Coronary artery (tissue), 2 donors: Measurements from ENCODE around the gene PDE5A.

Source experiments
- DNase-seq: peaks from one replicate; pipeline ENCODE4 v3.0.0-alpha.2; 2017; ENCODE audit warnings: low spot score
- H3K27ac ChIP-seq, 2 donors: fragments of 200-600 bp; sonication (generic); one replicate each; pipeline ENCODE4 v1.5.1; 2016 to 2019
- H3K4me3 ChIP-seq: fragments of 200-600 bp; sonication (generic); 2 replicates; pipeline ENCODE4 v1.5.1; 2016; ENCODE audit warnings: mild to moderate bottlenecking, moderate library complexity
- CTCF ChIP-seq: fragments of 200-600 bp; sonication (generic); IDR thresholded peaks from one replicate; pipeline ENCODE4 v1.5.1; 2019; ENCODE audit warnings: antibody characterized with exemption

PDE5A gene

GRCh38 chr4:119615068-119615719 lies 13.4 kb downstream of the PDE5A start:
- TF ChIP-seq CTCF, result no peak
- DNase-seq, result no peak
- no peak overlapping the region for H3K4me3 ChIP-seq
- H3K27ac ChIP-seq, result peak overlapping the region; percentile 15 to 24

DNA sequence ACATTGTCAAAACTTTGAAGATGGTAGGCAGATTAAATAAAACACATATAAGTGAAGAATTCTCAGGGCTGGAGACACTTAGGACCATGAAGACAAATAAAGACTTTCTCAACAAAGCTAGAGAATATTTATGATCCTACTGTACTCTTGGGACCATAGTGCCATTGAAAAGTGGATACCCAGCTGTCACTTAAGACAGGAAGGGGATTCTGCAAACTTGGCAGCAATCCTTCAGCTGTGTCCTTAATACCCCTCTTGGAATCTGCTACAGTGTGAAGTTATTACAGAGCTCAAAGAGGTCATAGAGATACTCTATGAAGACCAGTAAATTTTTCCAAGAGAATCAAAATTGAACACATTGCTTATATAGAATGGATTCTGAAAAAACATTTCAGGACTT lies 24.3 kb downstream of the PDE5A start:
- H3K27ac ChIP-seq, result no peak overlapping the region
- TF ChIP-seq CTCF, result no peak
- DNase-seq, result no peak
- H3K4me3 ChIP-seq, result no peak overlapping the region

GRCh38 chr4:119602366-119602765 lies 26.2 kb downstream of the PDE5A start:
- Histone ChIP-seq H3K4me3 (no peak overlapping the region), H3K27ac (no peak overlapping the region)
- no peak for DNase-seq
- no peak for TF ChIP-seq CTCF

- no peak for DNase-seq
- TF ChIP-seq CTCF, result no peak
- Histone ChIP-seq H3K4me3 (no peak overlapping the region), H3K27ac (peak overlapping the region in 1 of 2 donors; percentile 35)
Measured at GRCh38 chr4:119598521-119598920, 30.1 kb downstream of the PDE5A start.

- Histone ChIP-seq H3K4me3 (peak overlapping the region; percentile 34), H3K27ac (peak overlapping the region; percentile 19 to 51)
- DNase-seq, result no peak
- no peak for TF ChIP-seq CTCF
Measured at GRCh38 chr4:119597377-119597776, 31.2 kb downstream of the PDE5A start.

DNA sequence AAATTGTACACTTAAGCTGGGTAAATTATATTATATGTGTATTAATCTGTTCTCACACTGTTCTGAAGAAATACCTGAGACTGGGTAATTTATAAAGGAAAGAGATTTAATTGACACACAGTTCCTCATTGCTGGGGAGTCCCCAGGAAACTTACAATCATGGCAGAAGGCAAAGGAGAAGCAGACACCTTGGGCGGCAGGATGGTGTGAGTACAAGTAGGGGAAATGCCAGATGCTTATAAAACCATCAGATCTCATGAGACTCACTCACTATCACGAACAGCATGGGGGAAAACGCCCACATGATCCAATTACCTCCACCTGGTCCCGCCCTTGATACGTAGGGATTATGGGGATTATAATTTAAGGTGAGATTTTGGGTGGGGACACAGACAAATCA lies 34.9 kb downstream of the PDE5A start:
- DNase-seq, result no peak
- Histone ChIP-seq H3K27ac (no peak overlapping the region), H3K4me3 (no peak overlapping the region)
- no peak for TF ChIP-seq CTCF

DNA sequence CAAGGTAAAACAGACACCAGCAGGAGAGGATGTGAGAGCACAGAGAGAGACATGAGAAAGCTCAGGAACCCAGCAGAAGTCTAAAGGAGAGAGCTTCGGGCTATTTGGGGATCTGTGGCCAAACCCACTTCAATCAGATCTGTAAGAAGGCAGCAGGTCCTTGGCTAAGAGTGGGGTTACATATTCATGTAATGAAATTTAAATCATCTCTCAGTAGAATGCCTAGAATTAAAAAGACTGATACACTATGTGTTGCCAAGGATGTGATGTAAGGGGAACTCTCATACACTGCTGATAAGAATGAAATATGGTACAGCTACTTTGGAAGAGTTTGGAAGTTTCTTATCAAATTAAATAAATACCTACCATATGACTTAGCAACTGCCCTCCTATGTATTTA lies 35.8 kb downstream of the PDE5A start:
- no peak for DNase-seq
- no peak for TF ChIP-seq CTCF
- Histone ChIP-seq H3K4me3 (no peak overlapping the region), H3K27ac (peak overlapping the region in 1 of 2 donors; percentile 1)
